Measurements from ENCODE around the gene PLEKHA3. TPM values are rescaled to one million over a fixed set of nuclear protein-coding genes. Genes with fewer than 3 reads are reported as not detected.

The PLEKHA3 gene
- total and polyA plus RNA-seq, 2 experiments from 2014 or later: 9.1 to 32.1 TPM

GRCh38 chr2:178479275-178479616 lies 1.0 kb upstream of the PLEKHA3 start:
- H3K9me3 ChIP-seq (ENCODE audit: low read depth): no peaks in the 10 kb centered on the region
- no peaks in the 10 kb centered on the region for H3K27me3 ChIP-seq
- no peaks in the 10 kb centered on the region for H3K9me2 ChIP-seq (replicated peaks; ENCODE audit: insufficient read depth)
- H3K4me3 ChIP-seq: no peak overlapping the region
- peaks cover 23% of the 10 kb centered on the region for H3K4me1 ChIP-seq (ENCODE audit: insufficient read depth)
- peak overlapping the region; percentile 98 for H2AFZ ChIP-seq
- H3K4me2 ChIP-seq: peak overlapping the region; percentile 83
- H3K36me3 ChIP-seq (replicated peaks; ENCODE audit: insufficient read depth, low read depth): no peaks in the 10 kb centered on the region
- WGBS (ENCODE audit: low lambda C conversion rate, missing lambda C conversion rate): 70% methylated on average over 4 of the region's 4 CpGs
- TF ChIP-seq EZH2phosphoT487 (IDR thresholded peaks at IDR 0.05; ENCODE audit: low read depth, severe bottlenecking, unreplicated experiment) (no peak), CTCF (IDR thresholded peaks at IDR 0.05; ENCODE audit: poor library complexity) (no peak), EZH2 (IDR thresholded peaks at IDR 0.05; ENCODE audit: borderline replicate concordance) (no peak)
- H3K79me2 ChIP-seq: peaks cover 64% of the 10 kb centered on the region
- H4K20me1 ChIP-seq (ENCODE audit: insufficient read depth, poor library complexity, severe bottlenecking): peaks cover 26% of the 10 kb centered on the region
- H3K27ac ChIP-seq: peak overlapping the region; percentile 98
- DNase-seq (ENCODE audit: low spot score): no peak

GRCh38 chr2:178479758-178480226 lies 465 bp upstream of the PLEKHA3 start:
- Histone ChIP-seq H3K27me3 (no peaks in the 10 kb centered on the region), H3K4me1 (ENCODE audit: insufficient read depth) (peaks cover 28% of the 10 kb centered on the region), H3K79me2 (peaks cover 69% of the 10 kb centered on the region), H4K20me1 (ENCODE audit: insufficient read depth, poor library complexity, severe bottlenecking) (peaks cover 26% of the 10 kb centered on the region), H3K9me3 (ENCODE audit: low read depth) (no peaks in the 10 kb centered on the region), H2AFZ (peak overlapping the region; percentile 98), H3K27ac (peak overlapping the region; percentile 98), H3K4me2 (peak overlapping the region; percentile 83), H3K4me3 (peak overlapping the region; percentile 34), H3K36me3 (replicated peaks; ENCODE audit: insufficient read depth, low read depth) (no peaks in the 10 kb centered on the region), H3K9me2 (replicated peaks; ENCODE audit: insufficient read depth) (no peaks in the 10 kb centered on the region)
- WGBS (ENCODE audit: low lambda C conversion rate, missing lambda C conversion rate): 34% methylated on average over 19 of the region's 19 CpGs
- no peak for DNase-seq (ENCODE audit: low spot score)
- TF ChIP-seq EZH2phosphoT487 (IDR thresholded peaks at IDR 0.05; ENCODE audit: low read depth, severe bottlenecking, unreplicated experiment): no peak
- no peak for TF ChIP-seq CTCF (IDR thresholded peaks at IDR 0.05; ENCODE audit: poor library complexity)
- TF ChIP-seq EZH2 (IDR thresholded peaks at IDR 0.05; ENCODE audit: borderline replicate concordance): no peak

DNA sequence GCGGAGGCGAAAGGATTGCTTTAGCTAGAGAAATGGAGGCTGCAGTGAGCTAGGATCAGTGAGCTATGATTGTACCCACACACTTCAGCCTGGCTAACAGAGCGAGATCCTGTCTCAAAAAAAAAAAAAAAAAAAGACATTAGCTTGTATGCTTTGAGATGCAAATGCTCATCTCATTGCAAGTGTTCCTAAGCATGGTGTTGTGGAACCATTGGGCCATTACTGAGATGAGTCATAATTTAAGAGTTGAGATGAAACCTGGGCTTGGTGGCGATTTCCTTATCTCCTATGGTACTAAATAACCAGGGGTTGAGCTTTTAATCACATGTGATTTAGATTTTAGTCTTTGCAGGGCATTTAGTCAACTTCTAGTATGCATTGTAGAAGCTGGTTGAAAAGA lies 2.2 kb downstream of the PLEKHA3 start:
- no peak for TF ChIP-seq CTCF (IDR thresholded peaks at IDR 0.05; ENCODE audit: poor library complexity)
- no peak for TF ChIP-seq EZH2phosphoT487 (IDR thresholded peaks at IDR 0.05; ENCODE audit: low read depth, severe bottlenecking, unreplicated experiment)
- no peak for TF ChIP-seq EZH2 (IDR thresholded peaks at IDR 0.05; ENCODE audit: borderline replicate concordance)
- H3K9me3 ChIP-seq (ENCODE audit: low read depth): no peaks in the 10 kb centered on the region
- DNase-seq (ENCODE audit: low spot score): peak; percentile 29
- no peaks in the 10 kb centered on the region for H3K9me2 ChIP-seq (replicated peaks; ENCODE audit: insufficient read depth)
- WGBS (ENCODE audit: low lambda C conversion rate, missing lambda C conversion rate): 83% methylated on average over 4 of the region's 4 CpGs
- peaks cover 70% of the 10 kb centered on the region for H3K79me2 ChIP-seq
- H3K36me3 ChIP-seq (replicated peaks; ENCODE audit: insufficient read depth, low read depth): no peaks in the 10 kb centered on the region
- peaks cover 34% of the 10 kb centered on the region for H3K4me1 ChIP-seq (ENCODE audit: insufficient read depth)
- H4K20me1 ChIP-seq (ENCODE audit: insufficient read depth, poor library complexity, severe bottlenecking): peaks cover 32% of the 10 kb centered on the region
- H3K27me3 ChIP-seq: no peaks in the 10 kb centered on the region
- H3K4me3 ChIP-seq: no peak overlapping the region
- no peak overlapping the region for H2AFZ ChIP-seq
- H3K4me2 ChIP-seq: peak overlapping the region; percentile 83
- H3K27ac ChIP-seq: no peak overlapping the region
